ENCODE measurements around the gene CLPSL2. TPM values are rescaled to one million over a fixed set of nuclear protein-coding genes. Genes with fewer than 3 reads are reported as not detected.
A peak's percentile ranks its signal among the peaks of the same experiment; 100 is the strongest.

Gene CLPSL2
- total and polyA plus RNA-seq, 10 donors: not detected

DNA sequence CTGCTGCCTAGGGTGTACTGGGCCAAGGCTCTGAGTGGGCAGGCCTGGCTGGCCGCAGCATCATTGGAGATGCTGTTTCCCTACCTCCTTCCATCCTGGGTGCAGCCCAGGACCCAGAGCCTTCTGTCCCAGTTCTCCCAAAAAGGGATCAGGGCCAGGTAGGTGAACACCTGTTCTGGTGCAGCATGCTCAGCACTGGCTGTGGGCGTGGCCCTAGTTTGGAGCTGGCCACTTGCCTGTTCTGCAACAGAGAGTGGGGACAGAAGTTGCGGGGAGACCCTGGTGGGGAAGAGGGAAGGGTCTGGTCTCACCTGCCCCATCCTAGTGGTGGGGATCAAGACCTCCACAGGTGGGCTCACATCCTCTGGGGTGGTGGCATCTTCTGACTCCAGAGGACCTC is 40.9 kb upstream of the CLPSL2 start:
- TF ChIP-seq POLR2A (IDR thresholded peaks at IDR 0.05): no peak
- TF ChIP-seq, protein P1, sequence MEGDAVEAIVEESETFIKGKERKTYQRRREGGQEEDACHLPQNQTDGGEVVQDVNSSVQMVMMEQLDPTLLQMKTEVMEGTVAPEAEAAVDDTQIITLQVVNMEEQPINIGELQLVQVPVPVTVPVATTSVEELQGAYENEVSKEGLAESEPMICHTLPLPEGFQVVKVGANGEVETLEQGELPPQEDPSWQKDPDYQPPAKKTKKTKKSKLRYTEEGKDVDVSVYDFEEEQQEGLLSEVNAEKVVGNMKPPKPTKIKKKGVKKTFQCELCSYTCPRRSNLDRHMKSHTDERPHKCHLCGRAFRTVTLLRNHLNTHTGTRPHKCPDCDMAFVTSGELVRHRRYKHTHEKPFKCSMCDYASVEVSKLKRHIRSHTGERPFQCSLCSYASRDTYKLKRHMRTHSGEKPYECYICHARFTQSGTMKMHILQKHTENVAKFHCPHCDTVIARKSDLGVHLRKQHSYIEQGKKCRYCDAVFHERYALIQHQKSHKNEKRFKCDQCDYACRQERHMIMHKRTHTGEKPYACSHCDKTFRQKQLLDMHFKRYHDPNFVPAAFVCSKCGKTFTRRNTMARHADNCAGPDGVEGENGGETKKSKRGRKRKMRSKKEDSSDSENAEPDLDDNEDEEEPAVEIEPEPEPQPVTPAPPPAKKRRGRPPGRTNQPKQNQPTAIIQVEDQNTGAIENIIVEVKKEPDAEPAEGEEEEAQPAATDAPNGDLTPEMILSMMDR (IDR thresholded peaks at IDR 0.05 in 8 of 11, conservative IDR thresholded peaks at IDR 0.05 in 3 of 11): no peak
- no peak for TF ChIP-seq POLR2AphosphoS5 (IDR thresholded peaks at IDR 0.05)
- no peak overlapping the region for H3K4me3 ChIP-seq
- DNase-seq: peak; percentile 82
- peak overlapping the region in 3 of 8 donors; percentile 50 to 100 (median 99) for H3K27ac ChIP-seq
- peaks cover 32 to 84% (median 71%) of the 10 kb centered on the region in 6 donors for H3K4me1 ChIP-seq
- no peaks in the 10 kb centered on the region for H3K27me3 ChIP-seq (replicated peaks in 1 of 7)
- intact Hi-C loops (cut with DNase I; ENCODE audit: low total_unique reads): loop anchor here (5.0 kb wide), 1 partner anchor 213 kb away; no protein-coding TSS in a partner anchor
- no peaks in the 10 kb centered on the region for H3K36me3 ChIP-seq
- 83 to 98% (median 92%) methylated on average over 3 of the region's 3 CpGs for WGBS, 5 donors
- H3K9me3 ChIP-seq: no peaks in the 10 kb centered on the region

DNA sequence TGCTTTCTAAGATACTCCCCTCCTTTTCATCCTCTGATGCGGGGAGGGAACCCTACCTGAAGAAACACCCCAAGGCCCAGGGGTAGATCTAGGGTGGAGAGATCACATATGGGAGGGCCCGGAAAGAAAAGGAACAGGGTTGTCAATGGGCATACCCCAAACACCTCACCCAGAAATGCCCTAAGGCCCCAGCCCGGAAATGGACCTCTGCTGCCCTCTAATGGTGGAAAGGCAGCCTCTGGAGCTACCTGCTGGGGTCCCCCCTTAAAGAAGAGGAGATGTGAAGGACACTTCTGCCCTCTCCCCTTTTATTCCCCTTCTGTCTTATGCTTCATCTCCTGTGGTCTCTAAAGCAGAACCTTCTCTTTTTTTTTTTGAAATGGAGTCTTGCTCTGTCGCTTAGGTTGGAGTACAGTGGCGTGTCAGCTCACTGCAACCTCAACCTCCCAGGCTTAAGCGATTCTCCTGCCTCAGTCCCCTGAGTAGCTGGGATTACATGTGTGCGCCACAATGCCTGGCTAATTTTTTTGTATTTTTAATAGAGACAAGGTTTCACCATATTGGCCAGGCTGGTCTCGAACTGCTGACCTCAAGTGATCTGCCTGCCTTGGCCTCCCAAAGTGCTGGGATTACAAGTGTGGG is 40.0 kb upstream of the CLPSL2 start:
- no peaks in the 10 kb centered on the region for H3K36me3 ChIP-seq
- H3K4me1 ChIP-seq: peaks cover 26 to 78% (median 65%) of the 10 kb centered on the region in 6 donors
- intact Hi-C loops (cut with DNase I; ENCODE audit: low total_unique reads): loop anchor here (2.0 to 5.0 kb wide), 2 partner anchors 154 to 214 kb away; no protein-coding TSS in a partner anchor
- 59 to 63% (median 60%) methylated on average over 8 of the region's 8 CpGs for WGBS, 5 donors
- peak overlapping the region in 4 of 8 donors; percentile 35 to 100 (median 74) for H3K27ac ChIP-seq
- H3K4me3 ChIP-seq: no peak overlapping the region
- DNase-seq: peak; percentile 94
- no peaks in the 10 kb centered on the region for H3K9me3 ChIP-seq
- H3K27me3 ChIP-seq (replicated peaks in 1 of 7): no peaks in the 10 kb centered on the region
- TF ChIP-seq POLR2A (IDR thresholded peaks at IDR 0.05) (no peak), POLR2AphosphoS5 (IDR thresholded peaks at IDR 0.05) (peak in 2 of 3 donors; percentile 32 to 78)
- TF ChIP-seq, protein P1 (IDR thresholded peaks at IDR 0.05 in 8 of 11, conservative IDR thresholded peaks at IDR 0.05 in 3 of 11): peak; percentile 85 to 97 (median 91)

DNA sequence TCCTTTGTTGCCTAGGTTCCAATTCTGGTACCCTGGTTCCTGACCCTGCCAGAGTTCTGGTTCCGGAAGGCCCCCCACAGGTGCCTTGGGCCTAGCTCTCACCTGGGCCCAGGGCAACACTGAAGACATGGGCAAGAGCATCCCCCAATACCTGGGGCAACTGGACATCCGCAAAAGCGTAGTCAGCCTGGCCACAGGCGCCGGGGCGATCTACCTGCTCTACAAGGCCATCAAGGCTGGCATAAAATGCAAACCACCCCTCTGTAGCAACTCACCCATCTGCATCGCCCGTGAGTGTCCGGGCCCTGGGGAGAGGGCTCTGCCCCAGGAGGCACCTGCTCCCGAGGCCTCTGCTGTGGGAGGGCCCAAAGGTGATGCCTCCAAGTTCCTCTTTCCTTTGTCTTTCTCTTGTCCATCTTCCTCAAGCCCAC is 39.4 kb upstream of the CLPSL2 start, which contains the start of gene ARMC12:
TSS of gene ARMC12 (plus strand) at position 51 of the 431 bp plus-strand sequence. CDS start at position 128, 77 bp downstream.
- Histone ChIP-seq H3K27ac (peak within 1 kb of the TSS in 4 of 8 donors; percentile 35 to 100 (median 74)), H3K36me3 (no peaks in the 10 kb centered on the region), H3K27me3 (replicated peaks in 1 of 7) (no peaks in the 10 kb centered on the region), H3K4me1 (peaks cover 26 to 73% (median 61%) of the 10 kb centered on the region in 6 donors), H3K4me3 (no peak within 1 kb of the TSS), H3K9me3 (no peaks in the 10 kb centered on the region)
- TF ChIP-seq POLR2AphosphoS5 (IDR thresholded peaks at IDR 0.05): no peak
- TF ChIP-seq, protein P1 (IDR thresholded peaks at IDR 0.05 in 8 of 11, conservative IDR thresholded peaks at IDR 0.05 in 3 of 11): no peak
- TF ChIP-seq POLR2A (IDR thresholded peaks at IDR 0.05): no peak
- DNase-seq: peak; percentile 79
- intact Hi-C loops (cut with DNase I; ENCODE audit: low total_unique reads): loop anchor here (2.0 to 5.0 kb wide), 2 partner anchors 154 to 215 kb away; no protein-coding TSS in a partner anchor
- 73 to 87% (median 82%) methylated on average over 7 to 10 of the region's 10 CpGs for WGBS, 5 donors
